Neural crest cell (in vitro differentiated cells): ENCODE results near the gene RAPGEF1. TPM values are rescaled to one million over a fixed set of nuclear protein-coding genes. Genes with fewer than 3 reads are reported as not detected.

Source experiments
- DNase-seq: peaks from one replicate; pipeline ENCODE4 v3.0.0; 2021; ENCODE audit warnings: low read depth, mixed read lengths, low spot score
- H3K27ac Mint-ChIP-seq: one replicate; pipeline ENCODE4 v1.8.0; 2021; ENCODE audit warnings: mild to moderate bottlenecking, mixed read lengths; ENCODE audit not compliant: unreplicated experiment
- H3K27me3 Mint-ChIP-seq: 2 replicates; pipeline ENCODE4 v1.8.0; 2021; ENCODE audit warnings: low read depth, mild to moderate bottlenecking, mixed read lengths
- H3K36me3 Mint-ChIP-seq: 2 replicates; pipeline ENCODE4 v1.8.0; 2021; ENCODE audit warnings: low read depth, mild to moderate bottlenecking, mixed read lengths
- H3K4me1 Mint-ChIP-seq: 2 replicates; pipeline ENCODE4 v1.8.0; 2021; ENCODE audit warnings: mixed read lengths
- H3K4me3 Mint-ChIP-seq: one replicate; pipeline ENCODE4 v1.8.0; 2021; ENCODE audit warnings: mild to moderate bottlenecking, mixed read lengths
- H3K9me3 Mint-ChIP-seq: 2 replicates; pipeline ENCODE4 v1.8.0; 2021; ENCODE audit warnings: mixed read lengths
- CTCF ChIP-seq: fragments of 200-600 bp; sonication (generic); conservative IDR thresholded peaks from 2 replicates; pipeline ENCODE4 v1.5.0; 2021; ENCODE audit warnings: antibody characterized with exemption, mild to moderate bottlenecking
- total RNA-seq: library from RNA; stranded (reverse); gene quantifications from 2 replicates; pipeline ENCODE4 v1.2.1, GENCODE V29; 2021

The RAPGEF1 gene
- total RNA-seq, 1 donor from 2014 or later, result 68.1 TPM

GRCh38 chr9:131645078-131645776, 94.6 kb downstream of the RAPGEF1 start:
- DNase-seq, result no peak
- Mint-ChIP-seq H3K4me3 (no peak overlapping the region), H3K27ac (no peak overlapping the region), H3K4me1 (peaks cover 4% of the 10 kb centered on the region), H3K9me3 (no peaks in the 10 kb centered on the region), H3K36me3 (no peaks in the 10 kb centered on the region), H3K27me3 (no peaks in the 10 kb centered on the region)
- TF ChIP-seq CTCF, result no peak

- H3K4me3 Mint-ChIP-seq, result no peak overlapping the region
- H3K27ac Mint-ChIP-seq, result no peak overlapping the region
- peaks cover 3% of the 10 kb centered on the region for H3K36me3 Mint-ChIP-seq
- DNase-seq, result no peak
- H3K9me3 Mint-ChIP-seq, result no peaks in the 10 kb centered on the region
- peaks cover 4% of the 10 kb centered on the region for H3K4me1 Mint-ChIP-seq
- no peak for TF ChIP-seq CTCF
- no peaks in the 10 kb centered on the region for H3K27me3 Mint-ChIP-seq
Observed at GRCh38 chr9:131642496-131643083, 97.3 kb downstream of the RAPGEF1 start.

- no peaks in the 10 kb centered on the region for H3K27me3 Mint-ChIP-seq
- peaks cover 3% of the 10 kb centered on the region for H3K36me3 Mint-ChIP-seq
- no peak overlapping the region for H3K4me3 Mint-ChIP-seq
- H3K9me3 Mint-ChIP-seq, result no peaks in the 10 kb centered on the region
- DNase-seq, result no peak
- peaks cover 4% of the 10 kb centered on the region for H3K4me1 Mint-ChIP-seq
- H3K27ac Mint-ChIP-seq, result no peak overlapping the region
- TF ChIP-seq CTCF, result no peak
Observed at GRCh38 chr9:131641618-131642495, 98.0 kb downstream of the RAPGEF1 start.

GRCh38 chr9:131640438-131641137, 99.3 kb downstream of the RAPGEF1 start:
- TF ChIP-seq CTCF, result no peak
- peaks cover 4% of the 10 kb centered on the region for H3K4me1 Mint-ChIP-seq
- no peak overlapping the region for H3K27ac Mint-ChIP-seq
- peaks cover 3% of the 10 kb centered on the region for H3K36me3 Mint-ChIP-seq
- DNase-seq, result no peak
- H3K4me3 Mint-ChIP-seq, result no peak overlapping the region
- no peaks in the 10 kb centered on the region for H3K27me3 Mint-ChIP-seq
- H3K9me3 Mint-ChIP-seq, result no peaks in the 10 kb centered on the region

- Mint-ChIP-seq H3K27me3 (no peaks in the 10 kb centered on the region), H3K9me3 (no peaks in the 10 kb centered on the region), H3K4me1 (no peaks in the 10 kb centered on the region), H3K27ac (no peak overlapping the region), H3K4me3 (no peak overlapping the region), H3K36me3 (peaks cover 3% of the 10 kb centered on the region)
- no peak for TF ChIP-seq CTCF
- DNase-seq, result no peak
Observed at GRCh38 chr9:131639769-131640437, 100.0 kb downstream of the RAPGEF1 start.
